ENCODE measurements around the gene MACROD2. TPM values are rescaled to one million over a fixed set of nuclear protein-coding genes. Genes with fewer than 3 reads are reported as not detected.
"Not testable (repeated sequence)": the region's sequence is repeated elsewhere in the genome, so short reads cannot be mapped to it uniquely, and the experiment has no call there.

Gene MACROD2
- total RNA-seq, 1 donor from 2014 or later = 3.5 TPM

DNA sequence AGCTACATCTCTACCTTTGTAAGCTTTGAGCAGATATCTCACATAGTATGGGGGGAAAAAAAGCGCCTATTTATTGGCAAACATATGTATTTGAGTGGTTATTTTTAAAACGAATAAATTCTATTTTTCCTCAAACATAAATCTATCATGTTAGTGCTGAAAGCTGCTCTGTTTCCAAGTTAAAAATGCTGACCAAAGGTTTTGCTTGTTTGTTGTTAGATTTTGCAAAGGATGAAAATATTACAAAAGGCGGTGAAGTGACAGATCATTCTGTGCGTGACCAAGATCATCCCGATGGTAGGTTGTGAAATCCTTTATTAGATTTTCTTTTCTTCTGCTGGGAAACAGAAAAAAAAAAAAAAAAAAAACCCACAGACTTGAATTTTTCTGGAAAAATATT, 1972.0 kb downstream of the MACROD2 start:
- TF ChIP-seq, protein P1, sequence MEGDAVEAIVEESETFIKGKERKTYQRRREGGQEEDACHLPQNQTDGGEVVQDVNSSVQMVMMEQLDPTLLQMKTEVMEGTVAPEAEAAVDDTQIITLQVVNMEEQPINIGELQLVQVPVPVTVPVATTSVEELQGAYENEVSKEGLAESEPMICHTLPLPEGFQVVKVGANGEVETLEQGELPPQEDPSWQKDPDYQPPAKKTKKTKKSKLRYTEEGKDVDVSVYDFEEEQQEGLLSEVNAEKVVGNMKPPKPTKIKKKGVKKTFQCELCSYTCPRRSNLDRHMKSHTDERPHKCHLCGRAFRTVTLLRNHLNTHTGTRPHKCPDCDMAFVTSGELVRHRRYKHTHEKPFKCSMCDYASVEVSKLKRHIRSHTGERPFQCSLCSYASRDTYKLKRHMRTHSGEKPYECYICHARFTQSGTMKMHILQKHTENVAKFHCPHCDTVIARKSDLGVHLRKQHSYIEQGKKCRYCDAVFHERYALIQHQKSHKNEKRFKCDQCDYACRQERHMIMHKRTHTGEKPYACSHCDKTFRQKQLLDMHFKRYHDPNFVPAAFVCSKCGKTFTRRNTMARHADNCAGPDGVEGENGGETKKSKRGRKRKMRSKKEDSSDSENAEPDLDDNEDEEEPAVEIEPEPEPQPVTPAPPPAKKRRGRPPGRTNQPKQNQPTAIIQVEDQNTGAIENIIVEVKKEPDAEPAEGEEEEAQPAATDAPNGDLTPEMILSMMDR (IDR thresholded peaks at IDR 0.05) = no peak
- H3K9me3 ChIP-seq = no peaks in the 10 kb centered on the region
- no peak overlapping the region for H3K4me3 ChIP-seq
- no peaks in the 10 kb centered on the region for H3K27me3 ChIP-seq
- intact Hi-C loops (cut with DNase I) = no loop called here
- no peaks in the 10 kb centered on the region for H3K36me3 ChIP-seq
- no peak for DNase-seq (ENCODE audit: low spot score in 2 of 2)
- H3K4me1 ChIP-seq = no peaks in the 10 kb centered on the region
- no peak overlapping the region for H3K27ac ChIP-seq

DNA sequence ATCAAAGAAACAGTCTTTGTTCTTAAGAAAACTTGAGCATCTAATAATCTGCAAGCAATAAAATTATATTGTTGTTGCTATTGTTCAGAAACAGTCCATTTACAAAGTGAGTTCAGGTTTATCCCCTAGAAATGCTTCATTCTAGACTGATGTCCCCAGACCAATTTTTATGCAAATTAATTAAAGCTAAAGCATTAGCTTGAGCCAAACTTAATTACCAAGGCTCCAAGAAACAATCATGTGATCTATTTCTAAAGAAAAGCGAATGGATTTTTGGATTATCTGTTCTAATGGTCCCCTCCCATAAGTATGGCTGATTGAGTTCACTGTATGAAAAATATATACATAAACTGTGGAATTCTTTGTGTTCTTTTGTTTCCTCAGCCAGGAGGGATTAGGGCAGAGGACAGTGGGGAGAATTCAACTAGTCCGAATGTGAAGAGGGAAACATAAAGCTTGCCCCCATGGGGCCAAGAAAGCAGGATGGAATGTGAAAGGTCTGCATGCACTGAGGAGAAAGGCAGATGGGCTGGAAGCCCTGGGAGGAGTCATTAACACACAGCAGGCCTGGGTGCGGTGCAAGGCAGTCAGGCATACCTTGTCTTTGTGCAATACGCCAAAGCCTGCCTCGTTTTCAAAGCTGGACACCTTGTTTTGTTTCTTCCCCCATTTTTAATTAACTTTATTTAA, 1980.9 kb downstream of the MACROD2 start:
- Histone ChIP-seq H3K4me1 (no peaks in the 10 kb centered on the region), H3K36me3 (no peaks in the 10 kb centered on the region), H3K27ac (no peak overlapping the region), H3K4me3 (no peak overlapping the region), H3K9me3 (no peaks in the 10 kb centered on the region), H3K27me3 (no peaks in the 10 kb centered on the region)
- intact Hi-C loops (cut with DNase I) = no loop called here
- no peak for DNase-seq (ENCODE audit: low spot score in 2 of 2)
- TF ChIP-seq, protein P1 (IDR thresholded peaks at IDR 0.05) = no peak

DNA sequence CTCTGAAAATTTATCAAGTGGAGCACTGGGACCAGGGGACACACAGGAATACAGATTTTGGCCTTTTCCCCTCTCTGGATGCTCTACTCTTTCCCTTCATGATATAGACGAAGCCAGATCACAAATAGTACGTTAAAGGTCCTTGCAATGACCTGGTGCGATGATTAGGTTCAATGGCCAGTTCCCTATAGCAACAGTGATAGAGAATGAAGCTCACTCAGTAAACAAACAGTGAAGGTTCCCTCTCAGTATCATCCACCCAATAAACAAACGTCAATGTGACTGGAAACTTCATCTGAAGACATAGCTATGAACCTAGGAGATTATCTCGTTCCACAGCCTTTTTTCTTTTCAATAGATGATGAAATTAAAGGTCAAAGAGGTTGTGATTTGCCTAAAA, 1981.7 kb downstream of the MACROD2 start:
- Histone ChIP-seq H3K4me1 (no peaks in the 10 kb centered on the region), H3K27ac (no peak overlapping the region), H3K36me3 (no peaks in the 10 kb centered on the region), H3K4me3 (no peak overlapping the region), H3K9me3 (no peaks in the 10 kb centered on the region), H3K27me3 (no peaks in the 10 kb centered on the region)
- no peak for DNase-seq (ENCODE audit: low spot score in 2 of 2)
- intact Hi-C loops (cut with DNase I) = no loop called here
- TF ChIP-seq, protein P1 (IDR thresholded peaks at IDR 0.05) = no peak

DNA sequence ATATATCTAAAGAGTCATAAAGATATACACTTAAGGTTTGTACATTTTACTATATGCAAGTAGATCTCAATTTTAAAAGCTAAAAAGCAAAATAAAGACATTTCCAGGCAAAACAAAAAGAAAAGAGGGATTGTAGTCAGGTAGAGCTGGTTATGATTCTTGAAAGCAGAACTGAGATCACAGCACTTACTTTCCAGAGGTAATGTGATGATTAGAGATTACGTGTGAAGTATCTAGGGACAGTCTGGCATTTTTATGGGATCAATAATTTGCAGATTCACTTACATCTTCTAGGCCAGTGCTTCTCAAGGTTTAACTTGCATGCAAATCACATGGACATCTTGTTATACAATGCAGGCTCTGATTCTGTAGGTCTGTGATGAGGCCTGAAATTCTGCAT, 1982.4 kb downstream of the MACROD2 start:
- intact Hi-C loops (cut with DNase I) = no loop called here
- Histone ChIP-seq H3K4me1 (no peaks in the 10 kb centered on the region), H3K36me3 (no peaks in the 10 kb centered on the region), H3K27ac (no peak overlapping the region), H3K9me3 (no peaks in the 10 kb centered on the region), H3K27me3 (no peaks in the 10 kb centered on the region), H3K4me3 (no peak overlapping the region)
- TF ChIP-seq, protein P1 (IDR thresholded peaks at IDR 0.05) = no peak
- no peak for DNase-seq (ENCODE audit: low spot score in 2 of 2)

DNA sequence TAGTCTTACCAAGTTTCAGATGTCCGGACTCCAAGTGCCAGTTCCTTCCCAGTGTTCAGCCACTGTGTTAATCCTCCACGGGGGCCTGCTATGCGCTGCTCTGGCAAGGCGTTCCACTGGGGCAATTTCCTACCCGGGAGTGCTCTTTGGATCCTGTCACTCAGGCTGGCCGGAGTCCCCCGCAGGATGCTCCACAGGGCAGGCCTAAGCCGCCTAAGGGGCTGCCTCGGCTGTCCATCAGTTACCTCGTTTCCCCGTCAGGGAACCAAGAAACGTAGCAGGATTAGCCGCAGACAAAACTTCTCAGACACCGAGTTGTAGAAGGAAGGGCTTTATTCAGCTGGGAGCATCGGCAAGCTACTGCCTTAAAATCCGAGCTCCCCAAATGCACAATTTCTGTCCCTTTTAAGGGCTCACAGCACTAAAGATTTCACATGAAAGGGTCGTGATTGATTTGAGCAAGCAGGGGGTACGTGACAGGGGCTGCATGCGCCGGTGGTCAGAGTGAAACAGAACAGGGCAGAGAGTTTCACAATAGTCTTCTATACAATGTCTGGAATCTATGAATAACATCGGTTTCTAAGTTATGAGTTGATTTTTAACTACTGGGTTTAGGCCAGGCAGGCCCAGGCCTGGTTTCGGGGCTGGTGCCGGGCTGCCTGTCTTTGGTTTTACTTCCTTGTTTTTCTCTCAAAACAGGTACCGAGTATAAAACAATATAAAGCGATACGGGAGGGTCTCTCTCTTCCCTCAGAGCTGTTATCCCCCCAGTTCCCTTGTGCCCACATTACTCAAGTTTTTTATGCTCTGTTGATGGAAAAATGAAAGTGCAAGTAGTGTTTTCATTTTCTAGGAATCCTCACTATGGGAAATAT, 1990.4 kb downstream of the MACROD2 start:
- H3K9me3 ChIP-seq; H3K4me1 ChIP-seq; H3K4me3 ChIP-seq; DNase-seq (ENCODE audit: low spot score in 2 of 2); H3K27ac ChIP-seq; intact Hi-C loops (cut with DNase I); H3K27me3 ChIP-seq; H3K36me3 ChIP-seq: not testable (repeated sequence)

DNA sequence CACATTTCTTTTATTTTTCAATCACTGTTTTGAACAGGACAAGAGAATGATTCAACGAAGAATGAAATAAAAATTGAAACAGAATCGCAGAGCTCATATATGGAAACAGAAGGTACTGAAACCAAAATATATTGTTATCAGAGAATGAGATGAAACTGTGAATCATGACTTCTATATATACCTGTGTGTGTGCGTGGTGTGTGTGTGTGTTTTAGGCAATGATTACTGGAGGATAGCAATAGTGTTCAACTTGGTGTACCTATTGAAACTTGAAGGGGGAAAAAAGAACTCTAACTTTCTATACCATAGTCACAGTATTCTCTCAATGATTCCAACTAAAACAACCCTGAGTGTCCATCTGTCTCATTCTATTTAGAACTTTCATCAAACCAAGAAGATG, 1991.4 kb downstream of the MACROD2 start:
- Histone ChIP-seq H3K27ac (no peak overlapping the region), H3K4me3 (no peak overlapping the region), H3K27me3 (no peaks in the 10 kb centered on the region), H3K9me3 (no peaks in the 10 kb centered on the region), H3K4me1 (no peaks in the 10 kb centered on the region), H3K36me3 (no peaks in the 10 kb centered on the region)
- TF ChIP-seq, protein P1 (IDR thresholded peaks at IDR 0.05) = no peak
- no peak for DNase-seq (ENCODE audit: low spot score in 2 of 2)
- intact Hi-C loops (cut with DNase I) = no loop called here
